Measurements from ENCODE around the gene KCNQ5. TPM values are rescaled to one million over a fixed set of nuclear protein-coding genes. Genes with fewer than 3 reads are reported as not detected.

Gene KCNQ5
- total and polyA plus RNA-seq, 2 of the 8 experiments (the other 6 are each of a cell fraction or from before 2014, with no cell fraction given) = 0.83 to 1.2 TPM

DNA sequence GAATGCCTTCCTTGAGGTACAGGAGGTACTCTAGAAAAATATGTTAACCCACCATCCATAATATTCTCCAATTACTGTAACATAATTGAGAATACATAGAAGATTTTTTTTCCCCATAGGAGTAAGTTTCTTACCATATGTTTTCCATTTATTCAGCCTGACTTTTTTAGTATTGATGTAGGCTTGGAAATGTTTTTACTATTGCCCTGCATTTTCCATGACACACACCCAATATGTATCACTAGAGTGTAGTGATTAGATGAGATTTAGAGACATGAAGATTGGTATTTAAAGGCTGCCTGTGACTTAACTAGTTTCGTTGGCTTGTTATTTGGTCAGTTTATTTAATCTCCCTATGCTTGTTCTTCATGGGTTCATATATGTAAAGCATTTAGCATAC is 39.5 kb downstream of the KCNQ5 start (continued):
- TF ChIP-seq, protein P1, sequence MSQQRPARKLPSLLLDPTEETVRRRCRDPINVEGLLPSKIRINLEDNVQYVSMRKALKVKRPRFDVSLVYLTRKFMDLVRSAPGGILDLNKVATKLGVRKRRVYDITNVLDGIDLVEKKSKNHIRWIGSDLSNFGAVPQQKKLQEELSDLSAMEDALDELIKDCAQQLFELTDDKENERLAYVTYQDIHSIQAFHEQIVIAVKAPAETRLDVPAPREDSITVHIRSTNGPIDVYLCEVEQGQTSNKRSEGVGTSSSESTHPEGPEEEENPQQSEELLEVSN (IDR thresholded peaks at IDR 0.05) = no peak
- no peak for TF ChIP-seq FOSL1 (IDR thresholded peaks at IDR 0.05; ENCODE audit: insufficient read depth, low read depth, low read length)
- TF ChIP-seq CHD2 (IDR thresholded peaks at IDR 0.05; ENCODE audit: low read length) = no peak
- TF ChIP-seq EGR1 (IDR thresholded peaks at IDR 0.05; ENCODE audit: borderline replicate concordance, low read depth, low read length) = no peak
- TF ChIP-seq SP1 (IDR thresholded peaks at IDR 0.05; ENCODE audit: low read depth, low read length) = no peak

Data from H1 (cell line).